Subcutaneous abdominal adipose tissue (tissue), 5 donors: ENCODE results near the gene BABAM2.

Experiments
- H3K27ac ChIP-seq: one replicate; pipeline ENCODE4 v1.7.0; 2013; ENCODE audit warnings: low read depth, mild to moderate bottlenecking, inconsistent platforms, low read length, moderate library complexity
- H3K27me3 ChIP-seq, 5 donors: one replicate each; pipeline ENCODE4 v1.7.0; 2013; ENCODE audit warnings: low read length in 5 of 5, inconsistent platforms in 1 of 5; ENCODE audit not compliant: control insufficient read depth in 5 of 5, insufficient read depth in 4 of 5
- H3K36me3 ChIP-seq, 5 donors: one replicate each; pipeline ENCODE4 v1.7.0; 2013; ENCODE audit warnings: low read length in 5 of 5; ENCODE audit not compliant: control insufficient read depth in 5 of 5, insufficient read depth in 5 of 5
- H3K4me1 ChIP-seq, 5 donors: one replicate each; pipeline ENCODE4 v1.7.0; 2013; ENCODE audit warnings: low read length in 5 of 5, mild to moderate bottlenecking in 3 of 5, moderate library complexity in 1 of 5; ENCODE audit not compliant: control insufficient read depth in 5 of 5, insufficient read depth in 5 of 5
- H3K4me3 ChIP-seq, 5 donors: one replicate each; pipeline ENCODE4 v1.7.0; 2013; ENCODE audit warnings: low read length in 5 of 5, low read depth in 1 of 5
- H3K9ac ChIP-seq, 5 donors: one replicate each; pipeline ENCODE4 v1.7.0; 2013; ENCODE audit warnings: low read length in 5 of 5, mild to moderate bottlenecking in 4 of 5, moderate library complexity in 3 of 5
- H3K9me3 ChIP-seq, 5 donors: one replicate each; pipeline ENCODE4 v1.7.0; 2013; ENCODE audit warnings: low read length in 5 of 5; ENCODE audit not compliant: control insufficient read depth in 5 of 5
- donor health status: healthy.
- donor health status: healthy.
- donor health status: healthy.
- donor health status: healthy.
- donor health status: healthy.

Gene BABAM2

GRCh38 chr2:27955384-27956161 is 65.0 kb downstream of the BABAM2 start:
- Histone ChIP-seq H3K27me3 (no peaks in the 10 kb centered on the region), H3K9ac (peak overlapping the region in 3 of 5 donors; percentile 53 to 76 (median 55)), H3K4me3 (peak overlapping the region in 1 of 5 donors; percentile 7), H3K9me3 (peaks cover 0 to 3% (median 0%) of the 10 kb centered on the region in 5 donors), H3K36me3 (no peaks in the 10 kb centered on the region), H3K4me1 (peaks cover 0 to 43% (median 39%) of the 10 kb centered on the region in 5 donors), H3K27ac (peak overlapping the region; percentile 84)

- H3K9me3 ChIP-seq, result peaks cover 0 to 3% (median 0%) of the 10 kb centered on the region in 5 donors
- H3K27me3 ChIP-seq, result no peaks in the 10 kb centered on the region
- no peaks in the 10 kb centered on the region for H3K36me3 ChIP-seq
- H3K27ac ChIP-seq, result peak overlapping the region; percentile 9
- no peak overlapping the region for H3K4me3 ChIP-seq
- no peak overlapping the region for H3K9ac ChIP-seq
- peaks cover 0 to 43% (median 40%) of the 10 kb centered on the region in 5 donors for H3K4me1 ChIP-seq
These were observed 66.4 kb downstream of the BABAM2 start for GRCh38 chr2:27956888-27957287.

- no peak overlapping the region for H3K4me3 ChIP-seq
- H3K27ac ChIP-seq, result no peak overlapping the region
- no peaks in the 10 kb centered on the region for H3K36me3 ChIP-seq
- peaks cover 0 to 43% (median 40%) of the 10 kb centered on the region in 5 donors for H3K4me1 ChIP-seq
- no peaks in the 10 kb centered on the region for H3K27me3 ChIP-seq
- peak overlapping the region in 1 of 5 donors; percentile 39 for H3K9ac ChIP-seq
- no peaks in the 10 kb centered on the region for H3K9me3 ChIP-seq
These were observed 68.3 kb downstream of the BABAM2 start for GRCh38 chr2:27958711-27959378.

DNA sequence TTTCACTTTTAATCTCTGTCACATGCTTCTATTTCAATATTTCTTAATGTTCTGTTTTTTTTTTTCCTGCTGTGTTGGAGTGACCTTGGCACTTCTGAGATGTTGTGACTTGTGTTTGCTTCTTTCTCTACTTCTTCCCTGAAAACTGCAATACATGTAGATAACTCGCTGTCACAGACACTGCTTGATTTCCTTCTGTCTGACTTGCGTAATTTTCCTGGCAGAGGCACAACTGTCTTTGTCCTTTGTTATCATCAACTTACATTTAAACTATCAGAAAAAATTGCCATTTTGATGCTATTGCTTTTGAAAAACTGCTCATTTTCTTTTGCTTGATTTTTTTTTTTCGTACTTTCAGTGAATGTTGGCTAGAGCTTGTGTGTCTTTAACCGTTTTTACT is 69.0 kb downstream of the BABAM2 start:
- Histone ChIP-seq H3K9me3 (no peaks in the 10 kb centered on the region), H3K27ac (no peak overlapping the region), H3K4me3 (no peak overlapping the region), H3K4me1 (peaks cover 0 to 37% (median 35%) of the 10 kb centered on the region in 5 donors), H3K27me3 (no peaks in the 10 kb centered on the region), H3K9ac (peak overlapping the region in 1 of 5 donors; percentile 39), H3K36me3 (no peaks in the 10 kb centered on the region)

DNA sequence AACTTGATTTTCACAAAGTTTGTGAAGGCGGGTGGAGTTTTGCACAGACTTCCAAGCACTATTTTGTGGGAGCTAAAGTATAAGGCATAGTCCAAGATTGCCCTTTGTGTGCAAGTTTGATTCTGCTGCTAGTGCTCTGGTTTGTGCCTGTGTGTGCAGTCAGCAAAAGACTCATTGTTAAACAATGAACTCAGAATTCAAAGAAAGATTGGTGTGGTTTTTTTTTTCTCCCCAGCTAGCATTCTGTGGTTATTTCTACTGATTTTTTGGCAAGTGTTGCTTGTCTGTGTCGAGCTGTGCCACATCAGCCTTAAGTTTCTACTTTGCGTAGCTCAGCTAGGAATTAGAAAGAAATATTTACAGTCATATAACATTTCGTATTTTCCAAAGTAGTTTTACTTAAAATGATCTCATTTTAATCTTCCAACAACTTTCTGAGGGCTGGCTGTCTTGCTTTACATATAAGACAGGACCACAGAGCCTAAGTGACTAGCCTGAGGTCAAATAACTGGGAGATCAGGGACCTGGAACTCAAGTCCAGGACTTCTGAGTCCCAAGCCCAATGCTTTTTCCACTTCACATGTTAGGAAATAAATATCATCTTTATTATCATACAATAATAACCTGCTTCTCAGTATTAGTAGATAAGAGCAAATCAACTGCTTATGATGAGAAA is 69.8 kb downstream of the BABAM2 start:
- Histone ChIP-seq H3K27me3 (no peaks in the 10 kb centered on the region), H3K9ac (peak overlapping the region in 1 of 5 donors; percentile 20), H3K9me3 (no peaks in the 10 kb centered on the region), H3K4me3 (no peak overlapping the region), H3K27ac (no peak overlapping the region), H3K4me1 (peaks cover 0 to 32% (median 29%) of the 10 kb centered on the region in 5 donors), H3K36me3 (no peaks in the 10 kb centered on the region)

DNA sequence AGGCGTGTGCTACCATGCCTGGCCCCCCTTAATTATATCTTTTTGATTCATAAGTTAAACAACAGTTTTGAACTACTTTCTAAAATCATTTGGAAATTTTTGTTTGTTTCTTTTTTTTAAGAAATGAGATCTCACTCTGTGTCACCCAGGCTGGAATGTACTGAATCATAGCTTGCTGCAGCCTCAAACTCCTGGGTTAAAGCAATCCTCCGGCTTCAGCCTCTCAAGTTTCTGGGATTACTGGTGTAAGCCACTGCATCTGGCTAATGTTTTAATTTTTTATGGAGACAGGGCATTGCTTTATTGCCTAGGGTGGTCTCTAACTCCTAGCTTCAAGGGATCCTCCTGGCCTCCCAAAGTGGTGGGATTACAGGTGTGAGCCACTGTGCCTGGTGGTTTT is 71.5 kb downstream of the BABAM2 start:
- Histone ChIP-seq H3K4me3 (no peak overlapping the region), H3K4me1 (peaks cover 3 to 33% (median 30%) of the 10 kb centered on the region in 5 donors), H3K9me3 (no peaks in the 10 kb centered on the region), H3K9ac (no peak overlapping the region), H3K27ac (no peak overlapping the region), H3K27me3 (no peaks in the 10 kb centered on the region), H3K36me3 (no peaks in the 10 kb centered on the region)

GRCh38 chr2:27963472-27963871 is 72.9 kb downstream of the BABAM2 start:
- Histone ChIP-seq H3K36me3 (no peaks in the 10 kb centered on the region), H3K4me3 (no peak overlapping the region), H3K9me3 (no peaks in the 10 kb centered on the region), H3K27ac (no peak overlapping the region), H3K4me1 (peaks cover 3 to 33% (median 31%) of the 10 kb centered on the region in 5 donors), H3K27me3 (no peaks in the 10 kb centered on the region), H3K9ac (no peak overlapping the region)

GRCh38 chr2:27964067-27964466 is 73.5 kb downstream of the BABAM2 start:
- Histone ChIP-seq H3K9me3 (no peaks in the 10 kb centered on the region), H3K9ac (no peak overlapping the region), H3K4me3 (no peak overlapping the region), H3K27ac (no peak overlapping the region), H3K36me3 (no peaks in the 10 kb centered on the region), H3K27me3 (no peaks in the 10 kb centered on the region), H3K4me1 (peaks cover 3 to 30% (median 28%) of the 10 kb centered on the region in 5 donors)

- Histone ChIP-seq H3K9me3 (no peaks in the 10 kb centered on the region), H3K27me3 (no peaks in the 10 kb centered on the region), H3K27ac (no peak overlapping the region), H3K9ac (no peak overlapping the region), H3K4me3 (no peak overlapping the region), H3K36me3 (no peaks in the 10 kb centered on the region), H3K4me1 (peaks cover 3 to 14% (median 12%) of the 10 kb centered on the region in 5 donors)
These were observed 75.3 kb downstream of the BABAM2 start for GRCh38 chr2:27965841-27966240.

- no peak overlapping the region for H3K9ac ChIP-seq
- no peaks in the 10 kb centered on the region for H3K9me3 ChIP-seq
- H3K4me1 ChIP-seq, result peaks cover 3 to 14% (median 12%) of the 10 kb centered on the region in 5 donors
- H3K27ac ChIP-seq, result no peak overlapping the region
- H3K27me3 ChIP-seq, result no peaks in the 10 kb centered on the region
- H3K36me3 ChIP-seq, result no peaks in the 10 kb centered on the region
- no peak overlapping the region for H3K4me3 ChIP-seq
These were observed 75.9 kb downstream of the BABAM2 start for GRCh38 chr2:27966466-27966865.
